Right cardiac atrium (tissue), 5 donors: Measurements from ENCODE around the gene BNC2. TPM values are rescaled to one million over a fixed set of nuclear protein-coding genes. Genes with fewer than 3 reads are reported as not detected.

Experiments
- ATAC-seq, 2 donors: fragments of 200-7000 bp; cut with Tn5 transposase; one replicate each; pipeline versions ENCODE4 v1.8.0 to v1.9.1; 2020; ENCODE audit warnings: moderate library complexity in 2 of 2, mild to moderate bottlenecking in 1 of 2
- DNase-seq, 3 donors: peaks; one replicate each; pipeline ENCODE4 v3.0.0-alpha.2; 2020
- H3K27ac ChIP-seq: one replicate; pipeline ENCODE4 v1.5.1; 2013; ENCODE audit warnings: mild to moderate bottlenecking, low read length, control low read depth, moderate library complexity
- H3K27me3 ChIP-seq: one replicate; pipeline ENCODE4 v1.6.1; 2013; ENCODE audit not compliant: control insufficient read depth, insufficient read depth
- H3K4me1 ChIP-seq: one replicate; pipeline ENCODE4 v1.6.1; 2013; ENCODE audit warnings: low read length; ENCODE audit not compliant: control insufficient read depth, insufficient read depth
- H3K4me3 ChIP-seq: one replicate; pipeline ENCODE4 v1.5.1; 2013; ENCODE audit warnings: low read length, control low read depth
- H3K9me3 ChIP-seq: one replicate; pipeline ENCODE4 v1.6.1; 2013; ENCODE audit warnings: low read length; ENCODE audit not compliant: control insufficient read depth
- WGBS: extraction: QIAGEN DNeasy Blood & Tissue Kit; methylation state at CpG from one replicate; pipeline ENCODE4 v1.1.7; 2013; 5-methylcytosine and 5-hydroxymethylcytosine counted together
- intact Hi-C, 4 donors: fragments of 100-400 bp; cut with DNase I; formaldehyde crosslinking; loops; one replicate each; pipeline versions ENCODE4 v1.11.0 to v1.14.0; 2022 to 2023
- polyA plus RNA-seq: library from polyadenylated mRNA; stranded (reverse); fragments of 200-250 nt; gene quantifications from one replicate; pipeline ENCODE4 v1.2.3, GENCODE V29; 2013
- total RNA-seq, 4 donors: library from RNA; stranded (reverse); fragmentation: NEBNext Ultra II Directional; extraction: Animal tissue kit (Norgen Biotek cat#: 25700); gene quantifications; one replicate each; pipeline ENCODE4 v1.2.1, GENCODE V29; 2021
- donor health status: healthy with polysubstance abuse.
- donor health status: DM: no; HTN: yes; CAD: no.
- donor health status: DM: no; HTN: no; CAD: no.
- donor health status: DM: no; HTN: yes; CAD: no; lungs with severe emphysema.
- donor health status: DM: yes; HTN: yes; CAD: no.

BNC2 gene
- total and polyA plus RNA-seq, 5 donors: 4.7 to 123 (median 67.8) TPM

DNA sequence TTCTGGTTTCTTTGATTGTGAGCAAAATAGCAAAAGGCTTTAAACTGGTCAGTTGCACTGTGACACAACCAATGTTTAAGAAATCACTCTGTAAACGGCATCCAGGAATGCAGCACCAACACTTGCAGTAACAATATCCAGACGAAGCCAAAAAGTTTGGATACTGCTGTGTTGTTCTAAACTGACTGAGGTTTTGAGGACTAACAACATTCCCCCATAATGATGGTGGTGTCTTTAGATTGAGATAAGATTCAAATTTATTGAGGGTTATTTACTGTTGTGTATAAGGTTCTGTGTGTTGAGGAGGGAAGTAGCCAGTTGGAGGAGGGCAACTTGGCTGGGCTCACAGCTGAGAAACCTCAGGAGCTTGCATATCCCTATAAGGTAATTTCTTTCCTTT is 353.6 kb downstream of the BNC2 start:
- intact Hi-C loops: no loop called here
- Histone ChIP-seq H3K4me3 (no peak overlapping the region), H3K9me3 (no peaks in the 10 kb centered on the region), H3K27ac (no peak overlapping the region), H3K4me1 (peaks cover 7% of the 10 kb centered on the region), H3K27me3 (no peaks in the 10 kb centered on the region)
- 56% methylated on average over 2 of the region's 2 CpGs for WGBS
- ATAC-seq (no peak), DNase-seq (no peak)

- Histone ChIP-seq H3K4me1 (peaks cover 7% of the 10 kb centered on the region), H3K27ac (no peak overlapping the region), H3K27me3 (no peaks in the 10 kb centered on the region), H3K4me3 (no peak overlapping the region), H3K9me3 (no peaks in the 10 kb centered on the region)
- 55% methylated on average over 4 of the region's 4 CpGs for WGBS
- ATAC-seq (peak; percentile 89 to 94), DNase-seq (no peak)
- intact Hi-C loops: no loop called here
Measured at GRCh38 chr9:16515879-16516301, 354.6 kb downstream of the BNC2 start.

DNA sequence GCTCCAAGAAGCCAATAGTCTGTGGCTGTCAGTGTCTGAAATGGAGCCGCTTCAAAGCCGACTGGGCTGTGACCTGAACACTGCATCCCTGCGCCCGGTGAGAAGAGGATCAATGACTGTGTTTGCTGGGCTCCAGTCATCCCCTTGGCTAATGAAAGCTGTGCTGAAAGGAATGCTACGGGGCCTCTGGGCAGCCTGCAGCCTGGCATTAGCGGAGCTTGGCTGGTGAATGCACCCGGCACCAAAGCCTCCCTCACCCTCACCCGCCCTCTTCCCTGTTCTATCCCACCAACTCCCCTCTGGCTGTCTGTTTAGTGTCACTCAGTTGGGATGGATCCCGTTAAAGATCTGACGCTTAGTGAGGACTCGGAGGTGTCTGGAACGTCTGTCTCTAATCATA is 355.3 kb downstream of the BNC2 start:
- Histone ChIP-seq H3K9me3 (no peaks in the 10 kb centered on the region), H3K4me3 (no peak overlapping the region), H3K4me1 (peaks cover 7% of the 10 kb centered on the region), H3K27me3 (no peaks in the 10 kb centered on the region), H3K27ac (no peak overlapping the region)
- WGBS: 58% methylated on average over 12 of the region's 12 CpGs
- ATAC-seq (peak; percentile 53 to 67), DNase-seq (peak in 1 of 3 donors; percentile 44)
- intact Hi-C loops: no loop called here

DNA sequence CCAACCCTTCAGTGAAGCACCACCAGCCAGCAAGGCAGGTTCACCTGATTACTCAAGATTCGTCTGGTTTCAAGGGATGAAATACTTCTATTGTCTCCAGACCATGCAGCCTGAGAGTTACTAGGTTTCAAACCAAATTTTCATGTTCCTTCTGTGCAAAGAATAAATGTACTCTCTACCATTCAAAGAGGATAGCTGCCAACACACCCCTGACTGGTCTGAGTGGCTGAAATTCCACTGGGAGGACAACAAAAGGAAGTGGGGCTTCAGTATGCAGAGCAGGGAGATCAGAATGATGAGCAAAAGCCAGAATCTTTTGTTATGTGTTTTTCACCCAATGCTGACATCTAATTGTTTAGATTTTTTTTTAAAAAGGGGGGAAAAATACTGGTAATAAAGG is 356.3 kb downstream of the BNC2 start:
- DNase-seq (no peak), ATAC-seq (no peak)
- no peak overlapping the region for H3K4me3 ChIP-seq
- no peak overlapping the region for H3K27ac ChIP-seq
- peaks cover 7% of the 10 kb centered on the region for H3K4me1 ChIP-seq
- H3K27me3 ChIP-seq: no peaks in the 10 kb centered on the region
- H3K9me3 ChIP-seq: no peaks in the 10 kb centered on the region
- intact Hi-C loops: no loop called here
- WGBS: 84% methylated on average over 1 of the region's 1 CpG

GRCh38 chr9:16512281-16512680 is 358.2 kb downstream of the BNC2 start:
- H3K9me3 ChIP-seq: no peaks in the 10 kb centered on the region
- DNase-seq: no peak
- intact Hi-C loops: no loop called here
- WGBS: 91% methylated on average over 4 of the region's 4 CpGs
- H3K27ac ChIP-seq: no peak overlapping the region
- H3K4me3 ChIP-seq: no peak overlapping the region
- H3K4me1 ChIP-seq: peaks cover 7% of the 10 kb centered on the region
- no peaks in the 10 kb centered on the region for H3K27me3 ChIP-seq
- no peak for ATAC-seq

DNA sequence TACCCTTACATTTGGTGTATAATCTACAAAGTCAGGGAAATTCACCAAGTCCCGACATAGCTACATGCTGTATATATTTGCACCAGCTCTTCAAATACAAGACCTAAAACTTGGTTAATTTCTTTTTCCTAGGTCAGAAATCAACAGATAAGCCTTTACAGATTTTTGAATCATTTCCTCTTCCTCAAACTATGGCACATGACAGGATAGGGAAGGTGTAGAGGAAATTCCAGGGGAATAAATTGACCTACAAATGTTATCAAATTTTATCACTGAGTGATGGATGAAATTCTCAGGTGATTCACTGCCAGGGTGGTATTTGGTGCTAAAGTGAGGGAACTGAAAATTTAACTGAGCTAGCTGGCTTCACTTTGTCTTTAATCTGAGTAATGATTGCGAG is 360.0 kb downstream of the BNC2 start:
- H3K27ac ChIP-seq: no peak overlapping the region
- no peak for ATAC-seq

GRCh38 chr9:16509997-16510396 is 360.5 kb downstream of the BNC2 start:
- H3K4me3 ChIP-seq: no peak overlapping the region
- no peak for DNase-seq
- 70% methylated on average over 5 of the region's 5 CpGs for WGBS
- H3K27me3 ChIP-seq: no peaks in the 10 kb centered on the region
- ATAC-seq: peak in 1 of 2 donors; percentile 59
- H3K4me1 ChIP-seq: peaks cover 1% of the 10 kb centered on the region
- no peaks in the 10 kb centered on the region for H3K9me3 ChIP-seq
- no peak overlapping the region for H3K27ac ChIP-seq
- intact Hi-C loops: no loop called here

More for the DNA sequence above, 360.0 kb downstream of the BNC2 start:
- intact Hi-C loops: no loop called here
- 89% methylated on average over 2 of the region's 2 CpGs for WGBS
- DNase-seq: no peak
- H3K9me3 ChIP-seq: no peaks in the 10 kb centered on the region
- no peaks in the 10 kb centered on the region for H3K27me3 ChIP-seq
- peaks cover 5% of the 10 kb centered on the region for H3K4me1 ChIP-seq
- no peak overlapping the region for H3K4me3 ChIP-seq

GRCh38 chr9:16505199-16505598 is 365.3 kb downstream of the BNC2 start:
- Histone ChIP-seq H3K4me1 (no peaks in the 10 kb centered on the region), H3K4me3 (no peak overlapping the region), H3K9me3 (no peaks in the 10 kb centered on the region), H3K27ac (no peak overlapping the region), H3K27me3 (no peaks in the 10 kb centered on the region)
- WGBS: 18% methylated on average over 2 of the region's 2 CpGs
- intact Hi-C loops: no loop called here
- DNase-seq (no peak), ATAC-seq (no peak)

DNA sequence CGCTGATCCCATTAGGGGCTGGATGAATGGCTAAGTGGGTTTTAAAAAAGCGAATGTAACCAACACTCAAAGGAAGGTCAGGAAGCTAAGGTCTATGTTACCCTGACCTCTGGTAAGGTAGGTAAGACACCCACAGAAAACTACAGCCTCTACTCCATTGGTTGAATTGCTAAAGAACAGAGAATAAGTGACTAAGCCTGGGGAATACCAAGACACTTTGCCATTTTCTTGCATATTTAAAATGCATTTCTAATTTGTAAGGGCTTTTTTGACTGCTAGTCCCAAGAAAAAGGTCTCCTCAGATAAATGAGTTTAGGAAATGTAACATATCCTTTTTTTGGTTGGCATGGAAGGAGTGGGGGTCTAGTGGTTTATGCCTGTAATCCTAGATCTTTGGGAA is 368.7 kb downstream of the BNC2 start:
- Histone ChIP-seq H3K27me3 (no peaks in the 10 kb centered on the region), H3K9me3 (no peaks in the 10 kb centered on the region), H3K4me1 (no peaks in the 10 kb centered on the region), H3K27ac (no peak overlapping the region), H3K4me3 (no peak overlapping the region)
- WGBS: 95% methylated on average over 2 of the region's 2 CpGs
- ATAC-seq (no peak), DNase-seq (no peak)
- intact Hi-C loops: no loop called here

DNA sequence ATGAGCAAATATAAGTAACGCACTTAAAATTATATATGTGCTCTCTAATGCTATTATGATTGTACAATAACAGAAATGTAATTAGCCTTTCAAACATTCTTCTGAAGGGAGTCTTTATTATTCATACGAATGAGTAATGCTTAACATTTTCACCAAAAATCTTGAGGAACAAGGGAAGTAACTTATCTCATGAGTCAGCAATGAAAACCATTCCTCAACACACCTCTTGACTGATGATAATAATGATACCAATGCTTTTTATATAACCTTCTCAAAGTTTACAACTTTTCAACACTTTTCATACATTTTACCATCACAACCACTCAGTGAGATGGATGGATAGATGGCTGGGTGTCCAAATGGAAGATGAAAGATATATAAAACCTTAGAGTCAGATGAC is 369.3 kb downstream of the BNC2 start:
- H3K27me3 ChIP-seq: no peaks in the 10 kb centered on the region
- intact Hi-C loops: no loop called here
- WGBS: 87% methylated on average over 2 of the region's 2 CpGs
- DNase-seq: no peak
- no peak for ATAC-seq
- H3K27ac ChIP-seq: no peak overlapping the region
- H3K4me3 ChIP-seq: no peak overlapping the region
- no peaks in the 10 kb centered on the region for H3K9me3 ChIP-seq
- H3K4me1 ChIP-seq: no peaks in the 10 kb centered on the region

DNA sequence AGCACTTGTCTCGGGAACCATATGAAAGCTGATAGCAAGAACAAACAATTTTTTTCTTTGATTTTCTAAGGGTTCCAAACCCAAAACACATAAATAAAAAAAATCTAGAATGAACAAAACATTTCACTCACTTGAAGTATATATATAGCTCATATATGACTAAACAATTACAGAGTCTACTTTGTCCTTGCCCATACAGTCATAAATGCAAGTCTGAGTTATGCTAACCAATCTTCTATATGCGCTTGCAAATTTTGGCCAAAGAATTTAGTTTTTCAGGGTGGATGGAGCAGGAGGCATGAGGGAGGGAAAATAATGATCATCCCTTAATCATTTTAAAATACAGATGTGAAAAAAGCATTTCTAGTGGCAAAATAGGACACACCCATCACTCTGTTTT is 370.1 kb downstream of the BNC2 start:
- Histone ChIP-seq H3K4me3 (no peak overlapping the region), H3K27ac (no peak overlapping the region), H3K27me3 (no peaks in the 10 kb centered on the region), H3K4me1 (no peaks in the 10 kb centered on the region), H3K9me3 (no peaks in the 10 kb centered on the region)
- no peak for ATAC-seq
- 93% methylated on average over 2 of the region's 2 CpGs for WGBS
- intact Hi-C loops: no loop called here
- DNase-seq: no peak

DNA sequence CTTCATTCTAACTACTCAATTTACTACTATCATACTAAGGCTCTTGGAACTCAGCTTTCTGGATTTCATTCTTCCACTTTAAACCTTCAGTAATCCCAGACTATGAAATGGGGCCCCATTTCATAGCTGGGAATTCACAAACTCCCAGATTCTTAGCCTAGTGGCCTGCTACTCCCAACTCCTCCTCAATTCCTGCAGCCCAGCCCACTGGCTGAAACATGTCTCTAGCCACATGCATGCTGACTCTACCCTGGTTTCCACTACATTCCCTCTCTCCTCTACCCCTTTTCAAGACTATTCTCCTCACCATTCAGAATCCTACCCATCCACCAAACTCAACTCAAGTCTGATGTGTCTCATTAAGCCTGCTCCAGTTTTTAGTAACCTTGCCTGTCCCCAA is 370.6 kb downstream of the BNC2 start:
- Histone ChIP-seq H3K4me1 (no peaks in the 10 kb centered on the region), H3K27ac (no peak overlapping the region), H3K4me3 (no peak overlapping the region), H3K27me3 (no peaks in the 10 kb centered on the region), H3K9me3 (no peaks in the 10 kb centered on the region)
- ATAC-seq (no peak), DNase-seq (no peak)
- intact Hi-C loops: no loop called here
